ENCODE data around the gene KIAA1217. TPM values are rescaled to one million over a fixed set of nuclear protein-coding genes. Genes with fewer than 3 reads are reported as not detected.
A peak's percentile ranks its signal among the peaks of the same experiment; 100 is the strongest.

Gene KIAA1217
- polyA plus RNA-seq, 1 donor from 2014 or later = 0.22 TPM

- no peak overlapping the region for H3K4me2 ChIP-seq (ENCODE audit: low read length)
- no peak overlapping the region for H3K27ac ChIP-seq (ENCODE audit: low read length)
Measured at GRCh38 chr10:24207341-24207740, 1.6 kb upstream of the KIAA1217 start.

GRCh38 chr10:24207781-24208611 is 942 bp upstream of the KIAA1217 start:
- Histone ChIP-seq H3K79me2 (replicated peaks; ENCODE audit: insufficient read depth, low read length) (no peaks in the 10 kb centered on the region), H3K27ac (ENCODE audit: low read length) (no peak overlapping the region), H3K4me2 (ENCODE audit: low read length) (no peak overlapping the region), H3K27me3 (ENCODE audit: insufficient read depth, low read depth, low read length) (no peaks in the 10 kb centered on the region), H3F3A (ENCODE audit: insufficient read depth, low read length, poor library complexity, severe bottlenecking) (no peaks in the 10 kb centered on the region), H3K9ac (ENCODE audit: low read length) (no peak overlapping the region), H3K9me3 (ENCODE audit: low read length) (no peaks in the 10 kb centered on the region), H4K20me1 (ENCODE audit: insufficient read depth) (no peaks in the 10 kb centered on the region), H3K9me2 (ENCODE audit: insufficient read depth, low read length) (no peaks in the 10 kb centered on the region), H2AFZ (ENCODE audit: low read depth, low read length) (no peak overlapping the region), H3K36me3 (ENCODE audit: insufficient read depth, low read length) (no peaks in the 10 kb centered on the region), H3K4me3 (ENCODE audit: low read length) (no peak overlapping the region)
- TF ChIP-seq, protein P1, sequence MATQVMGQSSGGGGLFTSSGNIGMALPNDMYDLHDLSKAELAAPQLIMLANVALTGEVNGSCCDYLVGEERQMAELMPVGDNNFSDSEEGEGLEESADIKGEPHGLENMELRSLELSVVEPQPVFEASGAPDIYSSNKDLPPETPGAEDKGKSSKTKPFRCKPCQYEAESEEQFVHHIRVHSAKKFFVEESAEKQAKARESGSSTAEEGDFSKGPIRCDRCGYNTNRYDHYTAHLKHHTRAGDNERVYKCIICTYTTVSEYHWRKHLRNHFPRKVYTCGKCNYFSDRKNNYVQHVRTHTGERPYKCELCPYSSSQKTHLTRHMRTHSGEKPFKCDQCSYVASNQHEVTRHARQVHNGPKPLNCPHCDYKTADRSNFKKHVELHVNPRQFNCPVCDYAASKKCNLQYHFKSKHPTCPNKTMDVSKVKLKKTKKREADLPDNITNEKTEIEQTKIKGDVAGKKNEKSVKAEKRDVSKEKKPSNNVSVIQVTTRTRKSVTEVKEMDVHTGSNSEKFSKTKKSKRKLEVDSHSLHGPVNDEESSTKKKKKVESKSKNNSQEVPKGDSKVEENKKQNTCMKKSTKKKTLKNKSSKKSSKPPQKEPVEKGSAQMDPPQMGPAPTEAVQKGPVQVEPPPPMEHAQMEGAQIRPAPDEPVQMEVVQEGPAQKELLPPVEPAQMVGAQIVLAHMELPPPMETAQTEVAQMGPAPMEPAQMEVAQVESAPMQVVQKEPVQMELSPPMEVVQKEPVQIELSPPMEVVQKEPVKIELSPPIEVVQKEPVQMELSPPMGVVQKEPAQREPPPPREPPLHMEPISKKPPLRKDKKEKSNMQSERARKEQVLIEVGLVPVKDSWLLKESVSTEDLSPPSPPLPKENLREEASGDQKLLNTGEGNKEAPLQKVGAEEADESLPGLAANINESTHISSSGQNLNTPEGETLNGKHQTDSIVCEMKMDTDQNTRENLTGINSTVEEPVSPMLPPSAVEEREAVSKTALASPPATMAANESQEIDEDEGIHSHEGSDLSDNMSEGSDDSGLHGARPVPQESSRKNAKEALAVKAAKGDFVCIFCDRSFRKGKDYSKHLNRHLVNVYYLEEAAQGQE (IDR thresholded peaks at IDR 0.05; ENCODE audit: borderline replicate concordance) = no peak
- TF ChIP-seq TAF1 (IDR thresholded peaks at IDR 0.05; ENCODE audit: low read depth) (no peak), RAD21 (conservative IDR thresholded peaks at IDR 0.05) (no peak), EZH2 (IDR thresholded peaks at IDR 0.05; ENCODE audit: borderline replicate concordance, insufficient read depth, low read length, poor library complexity, severe bottlenecking) (no peak), POLR2AphosphoS5 (IDR thresholded peaks at IDR 0.05) (no peak), MXI1 (conservative IDR thresholded peaks at IDR 0.05; ENCODE audit: poor library complexity, severe bottlenecking) (no peak)

More at GRCh38 chr10:24207341-24207740, 1.6 kb upstream of the KIAA1217 start:
- no peaks in the 10 kb centered on the region for H3K27me3 ChIP-seq (ENCODE audit: insufficient read depth, low read depth, low read length)
- no peaks in the 10 kb centered on the region for H3K9me3 ChIP-seq (ENCODE audit: low read length)
- H3K9ac ChIP-seq (ENCODE audit: low read length) = no peak overlapping the region
- no peaks in the 10 kb centered on the region for H3F3A ChIP-seq (ENCODE audit: insufficient read depth, low read length, poor library complexity, severe bottlenecking)
- no peaks in the 10 kb centered on the region for H3K79me2 ChIP-seq (replicated peaks; ENCODE audit: insufficient read depth, low read length)
- H4K20me1 ChIP-seq (ENCODE audit: insufficient read depth) = no peaks in the 10 kb centered on the region
- H2AFZ ChIP-seq (ENCODE audit: low read depth, low read length) = no peak overlapping the region
- H3K4me3 ChIP-seq (ENCODE audit: low read length) = no peak overlapping the region
- H3K36me3 ChIP-seq (ENCODE audit: insufficient read depth, low read length) = no peaks in the 10 kb centered on the region
- H3K9me2 ChIP-seq (ENCODE audit: insufficient read depth, low read length) = no peaks in the 10 kb centered on the region
- no peak for TF ChIP-seq TAF1 (IDR thresholded peaks at IDR 0.05; ENCODE audit: low read depth)
- no peak for TF ChIP-seq SMC3 (conservative IDR thresholded peaks at IDR 0.05; ENCODE audit: poor library complexity)
- TF ChIP-seq POLR2AphosphoS5 (IDR thresholded peaks at IDR 0.05) = no peak
- TF ChIP-seq RAD21 (conservative IDR thresholded peaks at IDR 0.05) = no peak
- no peak for TF ChIP-seq EZH2 (IDR thresholded peaks at IDR 0.05; ENCODE audit: borderline replicate concordance, insufficient read depth, low read length, poor library complexity, severe bottlenecking)
- no peak for TF ChIP-seq EP300 (conservative IDR thresholded peaks at IDR 0.05; ENCODE audit: poor library complexity, severe bottlenecking)

GRCh38 chr10:24209432-24209771 is 464 bp downstream of the KIAA1217 start:
- no peaks in the 10 kb centered on the region for H4K20me1 ChIP-seq (ENCODE audit: insufficient read depth)
- H3K79me2 ChIP-seq (replicated peaks; ENCODE audit: insufficient read depth, low read length) = no peaks in the 10 kb centered on the region
- no peaks in the 10 kb centered on the region for H3K9me3 ChIP-seq (ENCODE audit: low read length)
- H2AFZ ChIP-seq (ENCODE audit: low read depth, low read length) = no peak overlapping the region
- no peak overlapping the region for H3K27ac ChIP-seq (ENCODE audit: low read length)
- no peak for TF ChIP-seq RAD21 (conservative IDR thresholded peaks at IDR 0.05)
- TF ChIP-seq, protein P1 (IDR thresholded peaks at IDR 0.05; ENCODE audit: borderline replicate concordance) = no peak
- peak; percentile 49 for TF ChIP-seq EP300 (conservative IDR thresholded peaks at IDR 0.05; ENCODE audit: poor library complexity, severe bottlenecking)
- TF ChIP-seq SMC3 (conservative IDR thresholded peaks at IDR 0.05; ENCODE audit: poor library complexity) = peak; percentile 4
- TF ChIP-seq MXI1 (conservative IDR thresholded peaks at IDR 0.05; ENCODE audit: poor library complexity, severe bottlenecking) = peak; percentile 53
- no peak for TF ChIP-seq EZH2 (IDR thresholded peaks at IDR 0.05; ENCODE audit: borderline replicate concordance, insufficient read depth, low read length, poor library complexity, severe bottlenecking)
- H3K4me2 ChIP-seq (ENCODE audit: low read length) = peak overlapping the region; percentile 12
- H3K36me3 ChIP-seq (ENCODE audit: insufficient read depth, low read length) = no peaks in the 10 kb centered on the region
- H3F3A ChIP-seq (ENCODE audit: insufficient read depth, low read length, poor library complexity, severe bottlenecking) = no peaks in the 10 kb centered on the region
- H3K9me2 ChIP-seq (ENCODE audit: insufficient read depth, low read length) = no peaks in the 10 kb centered on the region
- H3K4me3 ChIP-seq (ENCODE audit: low read length) = peak overlapping the region; percentile 58
- H3K9ac ChIP-seq (ENCODE audit: low read length) = peak overlapping the region; percentile 3
- H3K27me3 ChIP-seq (ENCODE audit: insufficient read depth, low read depth, low read length) = no peaks in the 10 kb centered on the region
